Stimulated activated memory B cell treated with anti-CD40 and anti-IgM and Interleukin-4, amounts not matched to agents 10 μg/mL and 1 μg/mL and 100 μg/mL, for 72 hours (primary cell): Measurements from ENCODE around the gene VTCN1.
"Not testable (repeated sequence)": the region's sequence is repeated elsewhere in the genome, so short reads cannot be mapped to it uniquely, and the experiment has no call there.

Source experiments
- ATAC-seq: fragments of 150-1000 bp; cut with Tn5 transposase; 2 replicates; pipeline ENCODE4 v1.10.0; 2021
- H3K27ac Mint-ChIP-seq: one replicate; pipeline ENCODE4 v1.8.0; 2022; ENCODE audit warnings: mild to moderate bottlenecking, mixed read lengths
- H3K27me3 Mint-ChIP-seq: one replicate; pipeline ENCODE4 v1.8.0; 2022; ENCODE audit warnings: mixed read lengths
- H3K36me3 Mint-ChIP-seq: one replicate; pipeline ENCODE4 v1.8.0; 2022; ENCODE audit warnings: mixed read lengths
- H3K4me1 Mint-ChIP-seq: one replicate; pipeline ENCODE4 v1.8.0; 2022; ENCODE audit warnings: mixed read lengths
- H3K4me3 Mint-ChIP-seq: one replicate; pipeline ENCODE4 v1.8.0; 2022; ENCODE audit warnings: mild to moderate bottlenecking, moderate library complexity, mixed read lengths
- H3K9me3 Mint-ChIP-seq: one replicate; pipeline ENCODE4 v1.8.0; 2022; ENCODE audit warnings: mixed read lengths

Gene VTCN1

GRCh38 chr1:117112047-117112717, 98.5 kb downstream of the VTCN1 start:
- no peaks in the 10 kb centered on the region for H3K4me1 Mint-ChIP-seq
- no peak overlapping the region for H3K27ac Mint-ChIP-seq
- H3K27me3 Mint-ChIP-seq = no peaks in the 10 kb centered on the region
- no peaks in the 10 kb centered on the region for H3K9me3 Mint-ChIP-seq
- ATAC-seq = no peak
- H3K36me3 Mint-ChIP-seq = peaks cover 7% of the 10 kb centered on the region
- H3K4me3 Mint-ChIP-seq = no peak overlapping the region

- Mint-ChIP-seq H3K27ac (no peak overlapping the region), H3K9me3 (no peaks in the 10 kb centered on the region)
These were observed 100.0 kb downstream of the VTCN1 start for GRCh38 chr1:117110774-117111173.

GRCh38 chr1:117107364-117107763, 103.4 kb downstream of the VTCN1 start:
- no peaks in the 10 kb centered on the region for H3K27me3 Mint-ChIP-seq
- no peak for ATAC-seq
- no peaks in the 10 kb centered on the region for H3K9me3 Mint-ChIP-seq
- H3K4me3 Mint-ChIP-seq = no peak overlapping the region
- H3K27ac Mint-ChIP-seq = no peak overlapping the region
- H3K36me3 Mint-ChIP-seq = peaks cover 18% of the 10 kb centered on the region
- H3K4me1 Mint-ChIP-seq = no peaks in the 10 kb centered on the region

More at GRCh38 chr1:117110774-117111173, 100.0 kb downstream of the VTCN1 start:
- no peaks in the 10 kb centered on the region for H3K27me3 Mint-ChIP-seq
- H3K4me3 Mint-ChIP-seq = no peak overlapping the region
- peaks cover 7% of the 10 kb centered on the region for H3K36me3 Mint-ChIP-seq
- no peak for ATAC-seq
- no peaks in the 10 kb centered on the region for H3K4me1 Mint-ChIP-seq

GRCh38 chr1:117106478-117106877, 104.2 kb downstream of the VTCN1 start:
- Mint-ChIP-seq H3K4me3 (no peak overlapping the region), H3K36me3 (peaks cover 25% of the 10 kb centered on the region), H3K4me1 (no peaks in the 10 kb centered on the region), H3K27ac (no peak overlapping the region), H3K9me3 (no peaks in the 10 kb centered on the region), H3K27me3 (no peaks in the 10 kb centered on the region)
- no peak for ATAC-seq

- Mint-ChIP-seq H3K36me3 (peaks cover 33% of the 10 kb centered on the region), H3K9me3 (no peaks in the 10 kb centered on the region), H3K27ac (no peak overlapping the region), H3K4me3 (no peak overlapping the region), H3K4me1 (no peaks in the 10 kb centered on the region), H3K27me3 (no peaks in the 10 kb centered on the region)
- ATAC-seq = no peak
These were observed 105.0 kb downstream of the VTCN1 start for GRCh38 chr1:117105722-117106121.

- Mint-ChIP-seq H3K4me3 (no peak overlapping the region), H3K27me3 (no peaks in the 10 kb centered on the region), H3K9me3 (no peaks in the 10 kb centered on the region), H3K4me1 (no peaks in the 10 kb centered on the region), H3K36me3 (peaks cover 40% of the 10 kb centered on the region), H3K27ac (no peak overlapping the region)
- ATAC-seq = no peak
These were observed 105.7 kb downstream of the VTCN1 start for GRCh38 chr1:117104986-117105385.

- not testable (repeated sequence) for H3K27ac Mint-ChIP-seq, H3K4me3 Mint-ChIP-seq, H3K9me3 Mint-ChIP-seq, H3K4me1 Mint-ChIP-seq, ATAC-seq, H3K27me3 Mint-ChIP-seq
- H3K36me3 Mint-ChIP-seq = peaks cover 54% of the 10 kb centered on the region
These were observed 108.9 kb downstream of the VTCN1 start for GRCh38 chr1:117101858-117102257.

- H3K9me3 Mint-ChIP-seq = no peaks in the 10 kb centered on the region
- H3K4me3 Mint-ChIP-seq = no peak overlapping the region
- H3K36me3 Mint-ChIP-seq = peaks cover 59% of the 10 kb centered on the region
- no peaks in the 10 kb centered on the region for H3K4me1 Mint-ChIP-seq
- H3K27ac Mint-ChIP-seq = no peak overlapping the region
- ATAC-seq = no peak
- no peaks in the 10 kb centered on the region for H3K27me3 Mint-ChIP-seq
These were observed 109.4 kb downstream of the VTCN1 start for GRCh38 chr1:117101334-117101733.

GRCh38 chr1:117098287-117098890, 112.3 kb downstream of the VTCN1 start:
- Mint-ChIP-seq H3K9me3 (no peaks in the 10 kb centered on the region), H3K36me3 (peaks cover 73% of the 10 kb centered on the region), H3K4me1 (no peaks in the 10 kb centered on the region), H3K4me3 (no peak overlapping the region), H3K27ac (no peak overlapping the region), H3K27me3 (no peaks in the 10 kb centered on the region)
- no peak for ATAC-seq

GRCh38 chr1:117097443-117097842, 113.3 kb downstream of the VTCN1 start:
- no peaks in the 10 kb centered on the region for H3K27me3 Mint-ChIP-seq
- no peak overlapping the region for H3K27ac Mint-ChIP-seq
- no peak overlapping the region for H3K4me3 Mint-ChIP-seq
- no peak for ATAC-seq
- H3K9me3 Mint-ChIP-seq = no peaks in the 10 kb centered on the region
- no peaks in the 10 kb centered on the region for H3K4me1 Mint-ChIP-seq
- peaks cover 66% of the 10 kb centered on the region for H3K36me3 Mint-ChIP-seq

- H3K36me3 Mint-ChIP-seq = peaks cover 62% of the 10 kb centered on the region
These were observed 113.7 kb downstream of the VTCN1 start for GRCh38 chr1:117096951-117097408.

GRCh38 chr1:117094841-117095604, 115.7 kb downstream of the VTCN1 start:
- no peak overlapping the region for H3K27ac Mint-ChIP-seq
- H3K27me3 Mint-ChIP-seq = no peaks in the 10 kb centered on the region
- H3K36me3 Mint-ChIP-seq = peaks cover 62% of the 10 kb centered on the region

More at GRCh38 chr1:117096951-117097408, 113.7 kb downstream of the VTCN1 start:
- ATAC-seq = no peak
- Mint-ChIP-seq H3K9me3 (no peaks in the 10 kb centered on the region), H3K4me3 (no peak overlapping the region), H3K27ac (no peak overlapping the region), H3K27me3 (no peaks in the 10 kb centered on the region), H3K4me1 (no peaks in the 10 kb centered on the region)

GRCh38 chr1:117093870-117094621, 116.7 kb downstream of the VTCN1 start:
- H3K27ac Mint-ChIP-seq = no peak overlapping the region
- H3K27me3 Mint-ChIP-seq = no peaks in the 10 kb centered on the region
- no peaks in the 10 kb centered on the region for H3K4me1 Mint-ChIP-seq
- H3K4me3 Mint-ChIP-seq = no peak overlapping the region
- peak; percentile 45 for ATAC-seq
- peaks cover 58% of the 10 kb centered on the region for H3K36me3 Mint-ChIP-seq
- H3K9me3 Mint-ChIP-seq = no peaks in the 10 kb centered on the region

More at GRCh38 chr1:117094841-117095604, 115.7 kb downstream of the VTCN1 start:
- no peaks in the 10 kb centered on the region for H3K4me1 Mint-ChIP-seq
- no peaks in the 10 kb centered on the region for H3K9me3 Mint-ChIP-seq
- H3K4me3 Mint-ChIP-seq = no peak overlapping the region
- ATAC-seq = no peak
